A673 (cell line): Measurements from ENCODE around the gene VIM.

Source experiments
- EZH2 ChIP-seq: fragments of 200-600 bp; sonication (generic); IDR thresholded peaks from 2 replicates; pipeline ENCODE4 v1.6.1; 2017; ENCODE audit warnings: borderline replicate concordance, low read depth, mild to moderate bottlenecking, mixed read lengths, antibody characterized with exemption, low read length; ENCODE audit not compliant: poor library complexity, severe bottlenecking
- TF ChIP-seq, protein P1 (sequence below): fragments of 300-800, 200-600 bp; sonication (generic); conservative IDR thresholded peaks from 2 replicates; pipeline ENCODE4 v1.5.1; 2017; ENCODE audit warnings: low read depth, mild to moderate bottlenecking, antibody characterized with exemption, low read length, moderate library complexity, mixed read lengths

GRCh38 chr10:17265468-17265867 is 37.4 kb downstream of the VIM start:
- TF ChIP-seq, protein P1, sequence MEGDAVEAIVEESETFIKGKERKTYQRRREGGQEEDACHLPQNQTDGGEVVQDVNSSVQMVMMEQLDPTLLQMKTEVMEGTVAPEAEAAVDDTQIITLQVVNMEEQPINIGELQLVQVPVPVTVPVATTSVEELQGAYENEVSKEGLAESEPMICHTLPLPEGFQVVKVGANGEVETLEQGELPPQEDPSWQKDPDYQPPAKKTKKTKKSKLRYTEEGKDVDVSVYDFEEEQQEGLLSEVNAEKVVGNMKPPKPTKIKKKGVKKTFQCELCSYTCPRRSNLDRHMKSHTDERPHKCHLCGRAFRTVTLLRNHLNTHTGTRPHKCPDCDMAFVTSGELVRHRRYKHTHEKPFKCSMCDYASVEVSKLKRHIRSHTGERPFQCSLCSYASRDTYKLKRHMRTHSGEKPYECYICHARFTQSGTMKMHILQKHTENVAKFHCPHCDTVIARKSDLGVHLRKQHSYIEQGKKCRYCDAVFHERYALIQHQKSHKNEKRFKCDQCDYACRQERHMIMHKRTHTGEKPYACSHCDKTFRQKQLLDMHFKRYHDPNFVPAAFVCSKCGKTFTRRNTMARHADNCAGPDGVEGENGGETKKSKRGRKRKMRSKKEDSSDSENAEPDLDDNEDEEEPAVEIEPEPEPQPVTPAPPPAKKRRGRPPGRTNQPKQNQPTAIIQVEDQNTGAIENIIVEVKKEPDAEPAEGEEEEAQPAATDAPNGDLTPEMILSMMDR = no peak
- no peak for TF ChIP-seq EZH2
